ENCODE data around the gene CAST. TPM values are rescaled to one million over a fixed set of nuclear protein-coding genes. Genes with fewer than 3 reads are reported as not detected.

CAST gene
- total RNA-seq, 1 experiment from 2014 or later, result 52.3 TPM

- no peaks in the 10 kb centered on the region for H3K27me3 ChIP-seq (ENCODE audit: insufficient read depth, low read length)
- no peak overlapping the region for H2AK5ac ChIP-seq (ENCODE audit: insufficient read length, low read length)
- Mint-ChIP-seq H3K27ac (no peak overlapping the region; a peak in 1 of 7 replicates), H3K9me3 (no peaks in the 10 kb centered on the region), H3K4me1 (peaks cover 20 to 21% of the 10 kb centered on the region in 2 experiments), H3K4me3 (no peak overlapping the region), H3K27me3 (ENCODE audit: low read depth) (peaks cover 4% of the 10 kb centered on the region; the same call in 1 of the 2 replicates), H3K36me3 (ENCODE audit: insufficient read depth in 1 of 3, low read depth in 3 of 3) (no peaks in the 10 kb centered on the region)
- no peak overlapping the region for H4K5ac ChIP-seq (ENCODE audit: insufficient read length, low read depth, low read length)
- no peak overlapping the region for H2BK15ac ChIP-seq (ENCODE audit: low read depth, low read length)
- no peak overlapping the region for H3K4me2 ChIP-seq (ENCODE audit: insufficient read depth, insufficient read length, low read length)
- no peaks in the 10 kb centered on the region for H3K9me3 ChIP-seq (ENCODE audit: control insufficient read depth, low read depth, low read length)
- H3K79me1 ChIP-seq (ENCODE audit: insufficient read depth, low read depth, low read length, poor library complexity, severe bottlenecking), result no peaks in the 10 kb centered on the region
- no peak overlapping the region for H3K18ac ChIP-seq (ENCODE audit: insufficient read length, low read depth, low read length)
- H3K4me1 ChIP-seq (ENCODE audit: insufficient read depth, low read length), result peaks cover 5% of the 10 kb centered on the region; the same call in 1 of the 2 replicates
- H3K14ac ChIP-seq (ENCODE audit: insufficient read depth, low read length), result no peak overlapping the region
- no peaks in the 10 kb centered on the region for H3K79me2 ChIP-seq (ENCODE audit: insufficient read depth, low read length)
- H3K56ac ChIP-seq (ENCODE audit: insufficient read length, low read depth, low read length), result no peak overlapping the region
- H2AFZ ChIP-seq (ENCODE audit: low read length), result no peak overlapping the region
- H3K9ac ChIP-seq (ENCODE audit: extremely low read depth, insufficient read length, low read length), result no peak overlapping the region
- no peak overlapping the region for H3T11ph ChIP-seq (ENCODE audit: low read length)
- H4K8ac ChIP-seq (replicated peaks; ENCODE audit: insufficient read length, low read depth, low read length), result no peak overlapping the region
- DNase-seq, result no peak
- no peak overlapping the region for H2BK5ac ChIP-seq (ENCODE audit: insufficient read length, low read length)
- H3K23ac ChIP-seq (ENCODE audit: insufficient read length, low read depth, low read length), result no peak overlapping the region
- H4K91ac ChIP-seq (ENCODE audit: insufficient read length, low read depth, low read length), result no peak overlapping the region
- no CpG with 5 or more reads among the region's 1 CpG for WGBS (ENCODE audit: extremely low coverage, insufficient read length, low lambda C conversion rate)
- H3K23me2 ChIP-seq (ENCODE audit: insufficient read length, low read depth, low read length, poor library complexity, severe bottlenecking), result no peaks in the 10 kb centered on the region
- no peak for TF ChIP-seq CTCF (conservative IDR thresholded peaks at IDR 0.05)
- no peak overlapping the region for H3K27ac ChIP-seq (ENCODE audit: insufficient read length, low read depth, low read length)
- no peak overlapping the region for H2BK12ac ChIP-seq (ENCODE audit: insufficient read length, low read depth, low read length)
- no peaks in the 10 kb centered on the region for H4K20me1 ChIP-seq (ENCODE audit: control insufficient read depth, insufficient read depth, insufficient read length)
- H3K4ac ChIP-seq (ENCODE audit: low read depth, low read length), result no peak overlapping the region
- H2BK20ac ChIP-seq (ENCODE audit: low read depth, low read length, poor library complexity, severe bottlenecking), result no peak overlapping the region
- H2BK120ac ChIP-seq (ENCODE audit: low read depth, low read length, poor library complexity, severe bottlenecking), result no peak overlapping the region
These were observed 154.8 kb downstream of the CAST start for GRCh38 chr5:96816991-96817390.

Measured in H9 (cell line).